ENCODE measurements around the gene VWCE.

- TF ChIP-seq CTCF (IDR thresholded peaks at IDR 0.05): no peak
- no peak for TF ChIP-seq EZH2phosphoT487 (IDR thresholded peaks at IDR 0.05)
Observed at GRCh38 chr11:61293867-61294716, 1.0 kb downstream of the VWCE start.
